Body of pancreas (tissue), 4 donors: ENCODE results near the gene ANKRD11. TPM values are rescaled to one million over a fixed set of nuclear protein-coding genes. Genes with fewer than 3 reads are reported as not detected.
A peak's percentile ranks its signal among the peaks of the same experiment; 100 is the strongest.

Experiments
- ATAC-seq: fragments of 150-250 bp; one replicate; pipeline ENCODE4 v1.9.1; 2016
- DNase-seq, 4 donors: peaks; one replicate each; pipeline ENCODE4 v3.0.0-alpha.2; 2019
- H3K27ac ChIP-seq, 4 donors: fragments of 200-600 bp; sonication (generic); 1 replicate in 3 of 4; 2 replicates in 1 of 4; pipeline versions ENCODE4 v1.5.1 to v1.6.1; 2016 to 2019; ENCODE audit warnings: mild to moderate bottlenecking in 1 of 4, mixed read lengths in 1 of 4, moderate library complexity in 1 of 4
- H3K27me3 ChIP-seq, 2 donors: fragments of 200-600 bp; sonication (generic); one replicate each; pipeline ENCODE4 v1.6.0; 2016; ENCODE audit warnings: mild to moderate bottlenecking in 1 of 2
- H3K36me3 ChIP-seq, 2 donors: fragments of 200-600 bp; sonication (generic); replicated peaks in 1 of 2; 2 replicates each; pipeline ENCODE4 v1.5.1; 2016; ENCODE audit warnings: low read depth in 2 of 2; ENCODE audit not compliant: insufficient read depth in 1 of 2
- H3K4me1 ChIP-seq: fragments of 200-600 bp; sonication (generic); one replicate; pipeline ENCODE4 v1.6.0; 2016
- H3K4me3 ChIP-seq, 2 donors: fragments of 200-600 bp; sonication (generic); 1 replicate in 1 of 2; 2 replicates in 1 of 2; pipeline ENCODE4 v1.5.1; 2016 to 2019
- H3K9me3 ChIP-seq, 3 donors: fragments of 200-600 bp; sonication (generic); 1 replicate in 2 of 3; 2 replicates in 1 of 3; pipeline ENCODE4 v1.5.1; 2016
- POLR2A ChIP-seq, 3 donors: fragments of 450-650 bp; IDR thresholded peaks; one replicate each; pipeline ENCODE4 v1.6.1; 2016; ENCODE audit warnings: antibody characterized with exemption in 3 of 3, mild to moderate bottlenecking in 2 of 3
- WGBS, 2 donors: methylation state at CpG; one replicate each; pipeline ENCODE4 v1.1.5; 2017; 5-methylcytosine and 5-hydroxymethylcytosine counted together
- intact Hi-C: fragments of 100-400 bp; cut with DNase I; formaldehyde crosslinking; loops from one replicate; pipeline ENCODE4 v1.15.1; 2023
- total RNA-seq, 2 donors: library from RNA; depleted of rRNA; stranded (reverse); fragments of >200 nt; gene quantifications; one replicate each; pipeline ENCODE4 v1.1.0, GENCODE V29; 2016
- TF ChIP-seq, protein P1 (sequence below), 7 experiments: fragments of 450-650 bp in 4 of 7; fragments of 200-600 bp in 3 of 7; sonication (generic) in 3 of 7; IDR thresholded peaks; one replicate each; pipeline ENCODE4 v1.5.1; 2016 to 2019; ENCODE audit warnings: antibody characterized with exemption in 7 of 7

The ANKRD11 gene
- total RNA-seq, 2 donors from 2014 or later: 52.1 to 97.9 TPM

DNA sequence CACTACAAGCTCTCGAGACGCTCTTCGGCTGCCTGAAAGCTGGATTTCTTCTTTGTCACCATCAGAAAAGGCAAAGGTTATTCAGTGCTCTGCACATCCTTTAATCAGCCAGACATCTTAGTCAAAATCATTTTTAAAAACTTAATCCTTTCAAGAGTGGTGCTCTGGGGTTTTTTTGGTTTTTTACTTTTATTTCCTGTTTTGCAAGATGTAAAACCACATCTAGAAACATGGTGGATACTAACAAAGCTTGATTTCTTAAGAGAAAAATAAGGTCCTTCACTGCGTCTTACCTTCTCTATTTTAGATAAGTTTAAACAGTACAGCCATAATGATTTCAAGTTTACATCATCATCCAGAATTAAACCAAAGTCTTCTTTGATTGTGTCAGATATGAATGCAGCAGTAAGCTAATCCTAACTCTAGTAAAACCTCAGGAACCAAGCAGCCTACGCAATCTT, 6.3 kb downstream of the ANKRD11 start:
- intact Hi-C loops: loop anchor here (10.0 kb wide), 1 partner anchor 69 kb away; no protein-coding TSS in a partner anchor
- 75 to 88% methylated on average over 5 of the region's 5 CpGs for WGBS, 2 donors
- ATAC-seq: no peak
- Histone ChIP-seq H3K36me3 (no peaks in the 10 kb centered on the region), H3K9me3 (no peaks in the 10 kb centered on the region), H3K4me3 (no peak overlapping the region), H3K27ac (peak overlapping the region in 2 of 4 donors; percentile 15 to 36), H3K4me1 (peaks cover 85% of the 10 kb centered on the region), H3K27me3 (no peaks in the 10 kb centered on the region)
- TF ChIP-seq, protein P1, sequence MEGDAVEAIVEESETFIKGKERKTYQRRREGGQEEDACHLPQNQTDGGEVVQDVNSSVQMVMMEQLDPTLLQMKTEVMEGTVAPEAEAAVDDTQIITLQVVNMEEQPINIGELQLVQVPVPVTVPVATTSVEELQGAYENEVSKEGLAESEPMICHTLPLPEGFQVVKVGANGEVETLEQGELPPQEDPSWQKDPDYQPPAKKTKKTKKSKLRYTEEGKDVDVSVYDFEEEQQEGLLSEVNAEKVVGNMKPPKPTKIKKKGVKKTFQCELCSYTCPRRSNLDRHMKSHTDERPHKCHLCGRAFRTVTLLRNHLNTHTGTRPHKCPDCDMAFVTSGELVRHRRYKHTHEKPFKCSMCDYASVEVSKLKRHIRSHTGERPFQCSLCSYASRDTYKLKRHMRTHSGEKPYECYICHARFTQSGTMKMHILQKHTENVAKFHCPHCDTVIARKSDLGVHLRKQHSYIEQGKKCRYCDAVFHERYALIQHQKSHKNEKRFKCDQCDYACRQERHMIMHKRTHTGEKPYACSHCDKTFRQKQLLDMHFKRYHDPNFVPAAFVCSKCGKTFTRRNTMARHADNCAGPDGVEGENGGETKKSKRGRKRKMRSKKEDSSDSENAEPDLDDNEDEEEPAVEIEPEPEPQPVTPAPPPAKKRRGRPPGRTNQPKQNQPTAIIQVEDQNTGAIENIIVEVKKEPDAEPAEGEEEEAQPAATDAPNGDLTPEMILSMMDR (IDR thresholded peaks at IDR 0.05): no peak
- no peak for TF ChIP-seq POLR2A (IDR thresholded peaks at IDR 0.05)
- no peak for DNase-seq

GRCh38 chr16:89482817-89483205, 7.5 kb downstream of the ANKRD11 start:
- intact Hi-C loops: loop anchor here (10.0 kb wide), 1 partner anchor 68 kb away; no protein-coding TSS in a partner anchor
- DNase-seq (no peak), ATAC-seq (peak; percentile 3)
- Histone ChIP-seq H3K27ac (peak overlapping the region in 3 of 4 donors; percentile 52 to 61 (median 55)), H3K4me3 (no peak overlapping the region), H3K36me3 (no peaks in the 10 kb centered on the region), H3K9me3 (no peaks in the 10 kb centered on the region), H3K27me3 (no peaks in the 10 kb centered on the region), H3K4me1 (peaks cover 81% of the 10 kb centered on the region)
- 56 to 62% methylated on average over 5 of the region's 5 CpGs for WGBS, 2 donors
- TF ChIP-seq POLR2A (IDR thresholded peaks at IDR 0.05): no peak
- TF ChIP-seq, protein P1 (IDR thresholded peaks at IDR 0.05): no peak

DNA sequence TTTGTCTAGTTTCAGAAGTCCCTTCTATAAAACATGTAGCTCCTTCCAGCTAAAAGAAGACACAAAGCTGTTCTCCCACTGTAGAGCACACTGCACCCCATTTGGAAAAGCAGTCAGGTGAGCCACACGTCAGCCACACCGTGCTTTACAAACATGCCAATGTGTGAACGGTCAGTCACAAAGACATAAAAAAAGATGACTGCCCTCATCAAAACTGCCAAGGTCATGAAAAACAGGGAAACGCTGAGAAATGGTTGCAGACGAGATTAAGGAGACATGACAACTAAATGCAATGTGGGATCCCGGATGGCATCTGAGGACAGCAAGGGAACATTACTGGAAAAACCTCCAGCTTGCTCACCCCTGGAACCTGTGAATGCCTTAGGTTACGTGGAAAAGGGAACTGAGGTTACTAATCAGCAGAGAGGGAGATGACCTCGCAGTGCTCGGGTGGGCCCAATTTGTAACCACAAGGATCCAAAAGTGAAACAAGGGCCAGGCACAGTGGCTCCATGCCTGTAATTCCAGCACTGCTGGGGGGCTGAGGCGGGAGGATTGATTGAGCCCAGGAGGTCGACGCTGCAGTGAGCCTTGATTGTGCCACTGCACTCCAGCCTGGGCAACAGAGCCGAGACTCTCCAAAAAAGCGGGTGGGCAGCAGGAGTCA, 8.1 kb downstream of the ANKRD11 start:
- Histone ChIP-seq H3K27me3 (no peaks in the 10 kb centered on the region), H3K36me3 (no peaks in the 10 kb centered on the region), H3K4me1 (peaks cover 78% of the 10 kb centered on the region), H3K27ac (peak overlapping the region in 3 of 4 donors; percentile 52 to 61 (median 55)), H3K4me3 (no peak overlapping the region), H3K9me3 (no peaks in the 10 kb centered on the region)
- DNase-seq: no peak
- 37 to 40% methylated on average over 14 of the region's 14 CpGs for WGBS, 2 donors
- ATAC-seq: peak; percentile 48
- intact Hi-C loops: loop anchor here (10.0 kb wide), 1 partner anchor 67 kb away; no protein-coding TSS in a partner anchor
- TF ChIP-seq POLR2A (IDR thresholded peaks at IDR 0.05): no peak
- TF ChIP-seq, protein P1 (IDR thresholded peaks at IDR 0.05): no peak

DNA sequence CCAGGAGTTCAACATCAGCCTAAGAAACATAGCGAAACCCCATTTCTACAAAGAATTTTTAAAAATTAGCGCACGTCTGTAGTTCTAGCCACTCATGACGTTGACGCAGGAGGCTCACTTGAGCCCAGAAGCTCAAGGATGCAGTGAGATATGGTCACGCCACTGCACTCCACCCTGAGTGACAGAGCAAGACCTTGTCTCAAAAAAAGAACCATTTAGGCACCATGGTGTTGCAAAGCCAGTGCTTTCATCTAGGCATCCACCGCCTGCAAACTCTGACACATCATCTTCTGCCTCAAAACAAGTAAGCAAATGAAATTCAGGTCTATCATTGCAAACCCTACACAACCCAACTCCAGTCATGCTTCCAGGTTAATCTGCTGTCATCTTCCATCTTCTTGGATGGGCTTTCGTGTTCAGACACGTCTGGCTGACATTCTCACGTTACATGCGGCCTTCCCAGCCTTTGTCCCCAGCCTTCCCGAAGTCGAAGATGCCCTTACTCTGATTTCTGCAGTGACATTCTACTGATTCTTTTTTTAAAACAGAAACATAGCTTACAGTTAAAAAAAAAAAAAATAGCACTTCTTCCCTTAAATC, 8.9 kb downstream of the ANKRD11 start:
- intact Hi-C loops: loop anchor here (10.0 kb wide), 1 partner anchor 67 kb away; no protein-coding TSS in a partner anchor
- DNase-seq: no peak
- no peaks in the 10 kb centered on the region for H3K27me3 ChIP-seq
- H3K4me3 ChIP-seq: no peak overlapping the region
- H3K36me3 ChIP-seq: no peaks in the 10 kb centered on the region
- H3K9me3 ChIP-seq: no peaks in the 10 kb centered on the region
- TF ChIP-seq POLR2A (IDR thresholded peaks at IDR 0.05): no peak
- TF ChIP-seq, protein P1 (IDR thresholded peaks at IDR 0.05): no peak
- 73 to 80% methylated on average over 13 of the region's 13 CpGs for WGBS, 2 donors
- H3K4me1 ChIP-seq: peaks cover 80% of the 10 kb centered on the region
- no peak for ATAC-seq
- peak overlapping the region in 2 of 4 donors; percentile 52 to 55 for H3K27ac ChIP-seq
